B cell (primary cell): ENCODE data around the gene MROH7. TPM values are rescaled to one million over a fixed set of nuclear protein-coding genes. Genes with fewer than 3 reads are reported as not detected.

Experiments
- ATAC-seq: fragments of 200-7000 bp; cut with Tn5 transposase; one replicate; pipeline ENCODE4 v1.10.0; 2021; ENCODE audit warnings: low read depth, mild to moderate bottlenecking, moderate number of reproducible peaks, moderate library complexity
- CTCF ChIA-PET: fragments of 350-600 bp; sonication (Branson Sonifier 250); formaldehyde crosslinking; loops from one replicate; lab custom pipeline; 2021; ENCODE audit warnings: antibody characterized with exemption, inconsistent platforms; lab: Charles Lee
- POLR2A ChIA-PET: fragments of 350-600 bp; sonication (Branson Sonifier 250); formaldehyde crosslinking; loops from one replicate; lab custom pipeline; 2021; ENCODE audit warnings: antibody characterized with exemption; lab: Charles Lee
- DNase-seq: peaks from one replicate; pipeline ENCODE4 v3.0.0; 2013
- H2AFZ ChIP-seq: 2 replicates; pipeline ENCODE4 v1.6.1; 2012; ENCODE audit warnings: mild to moderate bottlenecking, low read depth, low read length; ENCODE audit not compliant: insufficient read depth, poor library complexity, severe bottlenecking
- H3K27ac ChIP-seq, 2 donors: 1 replicate in 1 of 2; 2 replicates in 1 of 2; pipeline ENCODE4 v1.5.1; 2012 to 2013; ENCODE audit warnings: low read length in 2 of 2, mild to moderate bottlenecking in 2 of 2, moderate library complexity in 1 of 2
- H3K27me3 ChIP-seq, 4 experiments: fragments of 200-600 bp in 1 of 4; sonication (generic) in 1 of 4; replicated peaks in 1 of 4; 1 replicate in 2 of 4; 2 replicates in 2 of 4; pipeline versions ENCODE4 v1.6.1 to v1.7.0; 2013 to 2016; ENCODE audit warnings: low read length in 3 of 4, mild to moderate bottlenecking in 2 of 4, mixed read lengths in 1 of 4, moderate library complexity in 1 of 4; ENCODE audit not compliant: insufficient read depth in 4 of 4, control insufficient read depth in 3 of 4; ENCODE audit errors: control extremely low read depth in 1 of 4
- H3K36me3 ChIP-seq, 2 experiments: replicated peaks in 1 of 2; 1 replicate in 1 of 2; 2 replicates in 1 of 2; pipeline versions ENCODE4 v1.6.1 to v1.7.1; 2013; ENCODE audit warnings: low read length in 1 of 2; ENCODE audit not compliant: insufficient read depth in 2 of 2, control insufficient read depth in 1 of 2; ENCODE audit errors: control extremely low read depth in 1 of 2, extremely low read depth in 1 of 2
- H3K4me1 ChIP-seq, 2 donors: fragments of 200-600 bp in 1 of 2; sonication (generic) in 1 of 2; 1 replicate in 1 of 2; 2 replicates in 1 of 2; pipeline versions ENCODE4 v1.5.1 to v1.6.1; 2013 to 2017; ENCODE audit warnings: low read length in 2 of 2; ENCODE audit not compliant: control insufficient read depth in 2 of 2, insufficient read depth in 2 of 2
- H3K4me2 ChIP-seq: replicated peaks from 2 replicates; pipeline ENCODE3; 2012; ENCODE audit warnings: mild to moderate bottlenecking, low read depth, low read length; ENCODE audit not compliant: poor library complexity, severe bottlenecking
- H3K4me3 ChIP-seq, 5 experiments: fragments of 200-600 bp in 1 of 5; sonication (generic) in 1 of 5; 1 replicate in 3 of 5; 2 replicates in 2 of 5; pipeline versions ENCODE4 v1.5.1 to v1.7.0; 2011 to 2016; ENCODE audit warnings: low read length in 4 of 5, mild to moderate bottlenecking in 4 of 5, low read depth in 2 of 5, control low read depth in 1 of 5, moderate library complexity in 1 of 5; ENCODE audit not compliant: insufficient read depth in 1 of 5; ENCODE audit errors: control extremely low read depth in 1 of 5, extremely low read depth in 1 of 5
- H3K79me2 ChIP-seq: fragments of 200-600 bp; sonication (generic); one replicate; pipeline ENCODE4 v1.6.0; 2016; ENCODE audit warnings: low read length; ENCODE audit not compliant: control insufficient read depth, insufficient read depth
- H3K9ac ChIP-seq: fragments of 200-600 bp; sonication (generic); 2 replicates; pipeline ENCODE4 v1.6.1; 2017; ENCODE audit warnings: mild to moderate bottlenecking, low read length, moderate library complexity
- H3K9me3 ChIP-seq, 3 donors: one replicate each; pipeline versions ENCODE4 v1.6.1 to v1.7.1; 2013; ENCODE audit warnings: low read length in 2 of 3; ENCODE audit not compliant: control insufficient read depth in 2 of 3, insufficient read depth in 1 of 3; ENCODE audit errors: control extremely low read depth in 1 of 3
- H4K20me1 ChIP-seq: 2 replicates; pipeline ENCODE4 v1.6.0; 2012; ENCODE audit warnings: mild to moderate bottlenecking, low read length; ENCODE audit not compliant: insufficient read depth, control insufficient read depth, poor library complexity, severe bottlenecking
- H3K27ac Mint-ChIP-seq: one replicate; pipeline ENCODE4 v1.8.0; 2021; ENCODE audit warnings: mixed read lengths
- H3K27me3 Mint-ChIP-seq: one replicate; pipeline ENCODE4 v1.8.0; 2021; ENCODE audit warnings: mixed read lengths
- H3K4me1 Mint-ChIP-seq: one replicate; pipeline ENCODE4 v1.8.0; 2021; ENCODE audit warnings: mixed read lengths
- H3K4me3 Mint-ChIP-seq: one replicate; pipeline ENCODE4 v1.8.0; 2021; ENCODE audit warnings: mixed read lengths
- H3K9me3 Mint-ChIP-seq: one replicate; pipeline ENCODE4 v1.8.0; 2022; ENCODE audit warnings: mixed read lengths; ENCODE audit not compliant: insufficient read depth
- EZH2 ChIP-seq: IDR thresholded peaks from 2 replicates; pipeline ENCODE4 v1.6.1; 2012; ENCODE audit warnings: borderline replicate concordance, low read depth, mild to moderate bottlenecking, moderate library complexity, low read length; ENCODE audit not compliant: insufficient read depth, poor library complexity, severe bottlenecking
- WGBS: methylation state at CpG from one replicate; pipeline ENCODE4 v1.1.5; 2013; ENCODE audit warnings: missing lambda C conversion rate; ENCODE audit not compliant: insufficient coverage; 5-methylcytosine and 5-hydroxymethylcytosine counted together
- intact Hi-C: fragments of 100-400 bp; cut with micrococcal nuclease; formaldehyde crosslinking; loops from one replicate; pipeline ENCODE4 v1.10.0; 2022
- polyA plus RNA-seq: library from polyadenylated mRNA; depleted of rRNA; stranded (reverse); fragments of >200 nt; gene quantifications from 2 replicates; pipeline ENCODE4 v1.2.3, GENCODE V29; 2012
- total RNA-seq, 2 donors: library from RNA; stranded (reverse); fragments of 120-200 nt in 1 of 2; gene quantifications; 1 replicate in 1 of 2; 2 replicates in 1 of 2; pipeline versions ENCODE4 v1.2.3 to v1.2.4, GENCODE V29; 2013 to 2022
- TF ChIP-seq, protein P1 (sequence below): fragments of 200-600 bp; IDR thresholded peaks from one replicate; pipeline ENCODE4 v1.8.0; 2022; ENCODE audit warnings: antibody characterized with exemption, mild to moderate bottlenecking

MROH7 gene
- total and polyA plus RNA-seq, 2 donors (not counting 1 experiment from before 2014, with no cell fraction given): not detected

DNA sequence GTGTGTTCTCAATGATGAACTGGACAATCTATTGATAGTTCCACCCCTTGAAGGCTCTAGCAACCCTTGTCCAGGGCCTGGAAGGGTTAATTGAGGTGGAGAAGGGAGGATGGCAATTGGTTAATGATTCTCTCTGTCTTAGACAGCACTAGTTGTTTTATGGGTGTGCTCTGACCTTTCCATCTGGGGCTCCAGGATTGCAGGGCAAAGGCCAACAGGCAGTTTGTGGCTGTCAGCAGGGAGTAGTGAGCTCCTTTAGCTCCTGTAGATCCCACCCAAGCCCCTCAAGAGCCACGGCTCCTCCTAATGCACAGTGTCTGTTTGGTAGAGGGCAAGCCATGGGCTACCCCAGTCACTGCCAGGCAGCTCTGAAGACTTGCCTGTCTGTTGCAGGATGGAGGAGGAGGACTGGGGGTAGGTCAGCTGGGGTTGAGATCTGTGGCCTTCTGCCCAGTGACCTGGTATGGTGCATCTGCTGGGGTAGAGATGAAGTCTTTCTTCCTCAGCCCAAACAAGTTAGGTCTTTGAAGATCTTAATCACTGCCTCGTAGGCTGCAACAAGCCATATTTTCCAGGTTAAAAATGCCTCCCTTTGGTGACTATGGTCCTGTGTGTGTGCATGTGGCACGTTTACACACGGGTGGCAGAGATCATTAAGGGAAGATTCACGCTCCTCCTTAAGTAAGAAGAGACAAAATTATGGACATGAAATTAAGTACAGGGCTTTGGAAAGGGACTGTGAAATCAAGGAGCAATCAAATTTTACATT, 7.7 kb downstream of the MROH7 start:
- WGBS: 90% methylated on average over 4 of the region's 5 CpGs
- DNase-seq: no peak
- ChIA-PET POLR2A (no interaction called here), CTCF (no interaction called here)
- no peak overlapping the region for H3K4me2 ChIP-seq
- Mint-ChIP-seq H3K4me3 (no peak overlapping the region), H3K9me3 (no peaks in the 10 kb centered on the region), H3K27me3 (peaks cover 14% of the 10 kb centered on the region), H3K4me1 (no peaks in the 10 kb centered on the region), H3K27ac (no peak overlapping the region)
- H3K36me3 ChIP-seq: no peaks in the 10 kb centered on the region
- H3K27me3 ChIP-seq: peaks cover 0 to 4% (median 0%) of the 10 kb centered on the region in 4 experiments
- ATAC-seq: no peak
- H3K9ac ChIP-seq: no peak overlapping the region
- peaks cover 0 to 15% (median 0%) of the 10 kb centered on the region in 3 donors for H3K9me3 ChIP-seq
- H3K4me1 ChIP-seq: no peaks in the 10 kb centered on the region
- H2AFZ ChIP-seq: no peak overlapping the region
- intact Hi-C loops: no loop called here
- H3K4me3 ChIP-seq: no peak overlapping the region
- no peak for TF ChIP-seq EZH2
- TF ChIP-seq, protein P1, sequence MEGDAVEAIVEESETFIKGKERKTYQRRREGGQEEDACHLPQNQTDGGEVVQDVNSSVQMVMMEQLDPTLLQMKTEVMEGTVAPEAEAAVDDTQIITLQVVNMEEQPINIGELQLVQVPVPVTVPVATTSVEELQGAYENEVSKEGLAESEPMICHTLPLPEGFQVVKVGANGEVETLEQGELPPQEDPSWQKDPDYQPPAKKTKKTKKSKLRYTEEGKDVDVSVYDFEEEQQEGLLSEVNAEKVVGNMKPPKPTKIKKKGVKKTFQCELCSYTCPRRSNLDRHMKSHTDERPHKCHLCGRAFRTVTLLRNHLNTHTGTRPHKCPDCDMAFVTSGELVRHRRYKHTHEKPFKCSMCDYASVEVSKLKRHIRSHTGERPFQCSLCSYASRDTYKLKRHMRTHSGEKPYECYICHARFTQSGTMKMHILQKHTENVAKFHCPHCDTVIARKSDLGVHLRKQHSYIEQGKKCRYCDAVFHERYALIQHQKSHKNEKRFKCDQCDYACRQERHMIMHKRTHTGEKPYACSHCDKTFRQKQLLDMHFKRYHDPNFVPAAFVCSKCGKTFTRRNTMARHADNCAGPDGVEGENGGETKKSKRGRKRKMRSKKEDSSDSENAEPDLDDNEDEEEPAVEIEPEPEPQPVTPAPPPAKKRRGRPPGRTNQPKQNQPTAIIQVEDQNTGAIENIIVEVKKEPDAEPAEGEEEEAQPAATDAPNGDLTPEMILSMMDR: no peak
- no peaks in the 10 kb centered on the region for H3K79me2 ChIP-seq
- no peaks in the 10 kb centered on the region for H4K20me1 ChIP-seq
- H3K27ac ChIP-seq: no peak overlapping the region

DNA sequence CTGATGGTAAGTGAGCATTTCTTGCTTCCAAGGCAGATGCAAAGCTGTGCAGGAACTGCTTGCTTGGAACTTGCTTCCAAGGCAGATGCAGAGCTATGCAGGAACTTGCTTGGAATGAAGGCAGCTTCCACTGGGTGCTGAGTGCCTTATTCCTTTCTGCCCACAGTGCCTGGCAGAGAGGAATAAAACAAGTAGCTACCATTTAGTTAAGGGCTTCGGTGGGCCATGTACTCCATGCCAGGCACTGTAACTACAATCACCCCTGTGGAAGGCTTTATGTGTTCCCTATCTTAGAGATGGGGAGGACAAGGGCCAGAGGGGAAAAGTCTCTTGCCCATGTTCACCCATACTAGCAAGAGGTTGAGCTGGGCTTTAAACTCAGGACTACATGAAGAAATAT, 8.3 kb downstream of the MROH7 start:
- CTCF ChIA-PET: no interaction called here
- H2AFZ ChIP-seq: no peak overlapping the region
- no peaks in the 10 kb centered on the region for H4K20me1 ChIP-seq
- H3K9ac ChIP-seq: no peak overlapping the region
- Mint-ChIP-seq H3K27ac (no peak overlapping the region), H3K9me3 (no peaks in the 10 kb centered on the region), H3K4me1 (no peaks in the 10 kb centered on the region), H3K4me3 (no peak overlapping the region), H3K27me3 (peaks cover 14% of the 10 kb centered on the region)
- H3K36me3 ChIP-seq: no peaks in the 10 kb centered on the region
- H3K4me1 ChIP-seq: no peaks in the 10 kb centered on the region
- POLR2A ChIA-PET: no interaction called here
- TF ChIP-seq EZH2: no peak
- TF ChIP-seq, protein P1: no peak
- H3K27me3 ChIP-seq: peaks cover 0 to 4% (median 0%) of the 10 kb centered on the region in 4 experiments
- peaks cover 0 to 9% (median 0%) of the 10 kb centered on the region in 3 donors for H3K9me3 ChIP-seq
- no peak overlapping the region for H3K4me3 ChIP-seq
- ATAC-seq (no peak), DNase-seq (no peak)
- intact Hi-C loops: no loop called here
- no CpG with 5 or more reads among the region's 1 CpG for WGBS
- H3K4me2 ChIP-seq: no peak overlapping the region
- H3K27ac ChIP-seq: no peak overlapping the region
- H3K79me2 ChIP-seq: no peaks in the 10 kb centered on the region
